Activated CD4-positive, alpha-beta memory T cell treated with anti-CD3 and anti-CD28 coated beads for 36 hours (primary cell): Measurements from ENCODE around the gene TC2N. TPM values are rescaled to one million over a fixed set of nuclear protein-coding genes. Genes with fewer than 3 reads are reported as not detected.
"Not testable (repeated sequence)": the region's sequence is repeated elsewhere in the genome, so short reads cannot be mapped to it uniquely, and the experiment has no call there.

ENCODE experiments used
- CTCF ChIA-PET: fragments of 350-600 bp; sonication (Branson Sonifier 250); formaldehyde crosslinking; loops from one replicate; lab custom pipeline; 2021; ENCODE audit warnings: antibody characterized with exemption, inconsistent platforms; lab: Charles Lee
- POLR2A ChIA-PET: fragments of 350-600 bp; sonication (Branson Sonifier 250); formaldehyde crosslinking; loops from one replicate; lab custom pipeline; 2021; ENCODE audit warnings: antibody characterized with exemption; lab: Charles Lee
- DNase-seq: peaks from one replicate; pipeline ENCODE4 v3.0.0-alpha.2; 2020
- H3K27ac Mint-ChIP-seq: one replicate; pipeline ENCODE4 v1.8.0; 2021; ENCODE audit warnings: mixed read lengths
- H3K27me3 Mint-ChIP-seq: one replicate; pipeline ENCODE4 v1.8.0; 2021; ENCODE audit warnings: mixed read lengths
- H3K36me3 Mint-ChIP-seq: one replicate; pipeline ENCODE4 v1.8.0; 2021; ENCODE audit warnings: mixed read lengths
- H3K4me1 Mint-ChIP-seq: one replicate; pipeline ENCODE4 v1.8.0; 2021; ENCODE audit warnings: low read depth, mixed read lengths
- H3K4me3 Mint-ChIP-seq: one replicate; pipeline ENCODE4 v1.8.0; 2021; ENCODE audit warnings: mild to moderate bottlenecking, mixed read lengths
- H3K9me3 Mint-ChIP-seq: one replicate; pipeline ENCODE4 v1.8.0; 2021; ENCODE audit warnings: mixed read lengths
- intact Hi-C: fragments of 100-400 bp; cut with micrococcal nuclease; formaldehyde crosslinking; loops from one replicate; pipeline ENCODE4 v1.15.1; 2023
- total RNA-seq, 2 experiments: library from RNA; stranded (reverse); gene quantifications; one replicate each; pipeline ENCODE4 v1.2.3, GENCODE V29; 2021

Gene TC2N
- total RNA-seq, 2 experiments from 2014 or later: 44.9 to 46.6 TPM

DNA sequence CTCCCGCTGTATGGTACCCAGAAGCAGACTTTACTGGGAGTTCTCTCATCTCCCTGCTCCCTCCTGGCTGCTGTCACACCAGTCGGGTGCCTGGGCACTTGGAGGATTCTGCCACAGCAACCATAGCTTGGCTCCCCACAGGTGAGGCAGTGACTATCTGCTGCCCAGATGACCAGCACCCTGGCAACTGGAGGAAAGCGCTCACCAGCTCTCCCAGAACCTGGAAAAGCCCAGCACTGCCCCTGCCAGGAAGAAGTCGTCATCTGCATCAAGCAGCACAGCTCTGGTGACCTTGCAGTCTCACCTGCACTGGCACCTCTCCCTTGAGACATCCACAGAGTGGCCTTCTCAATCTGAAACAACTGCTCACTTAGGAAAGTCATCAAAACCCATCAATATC is 31.9 kb upstream of the TC2N start:
- intact Hi-C loops: loop anchor here (5.0 kb wide), 1 partner anchor 247 kb away; no protein-coding TSS in a partner anchor
- Mint-ChIP-seq H3K4me3 (no peak overlapping the region), H3K27me3 (no peaks in the 10 kb centered on the region), H3K4me1 (peaks cover 3% of the 10 kb centered on the region), H3K27ac (no peak overlapping the region), H3K9me3 (no peaks in the 10 kb centered on the region), H3K36me3 (no peaks in the 10 kb centered on the region)
- peak; percentile 50 for DNase-seq
- CTCF ChIA-PET: interaction anchor here (0.6 to 2.2 kb wide), 7 partner anchors 8 to 249 kb away, joined by 3 to 13 read pairs (median 3); no protein-coding TSS in a partner anchor
- POLR2A ChIA-PET: no interaction called here

DNA sequence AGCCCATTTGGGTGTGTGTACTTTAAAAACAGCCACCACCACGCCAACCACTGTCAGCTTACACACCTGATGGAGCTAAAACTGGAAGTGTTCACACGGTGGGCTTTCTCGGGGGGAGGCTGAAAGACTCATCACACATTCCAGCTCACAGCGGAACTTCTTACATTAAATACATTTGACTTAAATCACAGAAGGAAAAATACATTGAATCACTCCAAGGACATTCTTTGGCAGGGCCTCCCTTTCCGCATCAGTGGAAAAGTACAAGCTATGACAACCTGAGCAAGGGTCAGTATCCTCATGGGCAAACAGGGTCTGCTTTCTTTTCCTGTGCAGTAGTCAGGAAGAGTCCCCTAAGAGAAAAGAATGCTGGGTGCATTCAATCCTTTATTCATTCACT is 31.0 kb upstream of the TC2N start:
- H3K4me1 Mint-ChIP-seq: peaks cover 8% of the 10 kb centered on the region
- no peak overlapping the region for H3K27ac Mint-ChIP-seq
- ChIA-PET POLR2A (no interaction called here), CTCF (interaction anchor here (1.1 to 2.2 kb wide), 5 partner anchors 8 to 249 kb away, joined by 3 to 13 read pairs (median 4); no protein-coding TSS in a partner anchor)
- no peaks in the 10 kb centered on the region for H3K36me3 Mint-ChIP-seq
- no peaks in the 10 kb centered on the region for H3K27me3 Mint-ChIP-seq
- H3K9me3 Mint-ChIP-seq: no peaks in the 10 kb centered on the region
- no peak for DNase-seq
- intact Hi-C loops: loop anchor here (5.0 kb wide), 1 partner anchor 246 kb away; no protein-coding TSS in a partner anchor
- no peak overlapping the region for H3K4me3 Mint-ChIP-seq

DNA sequence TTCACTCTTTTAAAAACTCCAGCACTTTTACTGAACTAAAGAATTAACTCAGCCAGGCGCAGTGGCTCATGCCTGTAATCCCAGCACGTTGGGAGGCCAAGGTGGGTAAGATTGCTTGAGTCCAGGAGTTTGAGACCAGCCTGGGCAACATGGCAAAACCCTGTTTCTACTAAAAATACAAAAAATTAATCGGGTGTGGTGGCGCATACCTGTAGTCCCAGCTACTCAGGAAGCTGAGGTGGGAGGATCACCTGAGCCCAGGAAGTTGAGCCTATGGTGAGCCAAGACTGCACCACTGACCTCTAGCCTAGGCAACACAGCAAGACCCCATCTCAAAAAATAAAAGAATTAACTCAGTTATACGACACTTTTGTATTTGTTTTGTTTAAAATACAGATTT is 30.4 kb upstream of the TC2N start:
- H3K27me3 Mint-ChIP-seq, POLR2A ChIA-PET, H3K27ac Mint-ChIP-seq, H3K9me3 Mint-ChIP-seq, DNase-seq, H3K36me3 Mint-ChIP-seq, H3K4me3 Mint-ChIP-seq: not testable (repeated sequence)
- intact Hi-C loops: loop anchor here (5.0 kb wide), 1 partner anchor 245 kb away; no protein-coding TSS in a partner anchor
- H3K4me1 Mint-ChIP-seq: peaks cover 14% of the 10 kb centered on the region
- CTCF ChIA-PET: interaction anchor here (1.1 to 1.3 kb wide), 2 partner anchors 35 to 38 kb away, joined by 3 to 4 read pairs; no protein-coding TSS in a partner anchor

DNA sequence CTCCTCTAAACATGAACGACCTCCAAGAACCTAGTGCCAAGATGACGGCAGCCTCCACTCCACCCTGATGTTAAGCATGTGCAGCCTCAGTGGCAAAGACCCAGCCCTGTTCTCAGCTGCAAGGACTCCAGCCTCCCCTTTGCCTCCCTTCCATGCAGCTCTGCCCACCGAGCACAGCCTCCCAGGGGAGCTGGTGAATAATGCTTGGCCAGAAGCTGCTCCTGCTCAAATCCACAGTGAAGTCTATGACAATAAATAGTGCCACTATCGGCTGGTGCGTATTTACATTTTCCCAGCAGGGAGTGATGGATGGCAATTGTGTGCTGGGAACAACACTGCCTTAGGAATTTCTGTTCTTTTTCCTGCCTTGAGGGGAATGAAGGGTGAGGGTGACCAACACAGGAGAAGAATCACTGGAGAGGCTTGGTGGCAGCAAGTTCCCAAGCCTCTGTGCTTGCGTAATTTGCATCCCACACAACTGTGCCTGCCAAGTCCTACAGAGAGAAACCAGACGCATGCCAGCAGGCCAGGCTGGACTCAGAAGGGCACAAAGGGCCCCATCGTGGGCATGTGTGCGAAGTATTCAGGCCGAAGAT is 29.9 kb upstream of the TC2N start:
- no peaks in the 10 kb centered on the region for H3K36me3 Mint-ChIP-seq
- peaks cover 16% of the 10 kb centered on the region for H3K4me1 Mint-ChIP-seq
- ChIA-PET CTCF (interaction anchor here (0.9 to 1.3 kb wide), 2 partner anchors 23 to 35 kb away, joined by 3 read pairs; no protein-coding TSS in a partner anchor), POLR2A (no interaction called here)
- H3K27ac Mint-ChIP-seq: no peak overlapping the region
- no peaks in the 10 kb centered on the region for H3K9me3 Mint-ChIP-seq
- no peaks in the 10 kb centered on the region for H3K27me3 Mint-ChIP-seq
- H3K4me3 Mint-ChIP-seq: no peak overlapping the region
- intact Hi-C loops: loop anchor here (5.0 kb wide), 1 partner anchor 245 kb away; no protein-coding TSS in a partner anchor
- no peak for DNase-seq

DNA sequence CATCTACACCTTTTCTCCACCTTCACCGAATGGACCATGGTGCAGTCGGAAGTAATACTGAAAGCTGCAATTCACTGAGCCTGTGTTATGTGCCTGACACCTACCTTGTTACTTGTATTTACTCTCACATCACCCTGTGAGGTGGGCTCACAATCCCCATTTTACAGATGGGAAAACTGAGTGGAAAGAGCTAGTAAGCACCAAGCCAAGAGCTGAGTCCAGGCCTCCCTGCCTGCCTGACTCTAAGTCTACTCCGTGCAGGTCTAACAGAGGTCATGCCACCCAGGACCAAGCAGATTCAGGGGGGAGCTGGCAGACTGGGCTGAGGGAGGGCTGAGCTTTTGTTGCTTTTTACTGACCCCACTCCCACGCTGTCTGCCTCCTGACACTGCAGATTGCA is 29.1 kb upstream of the TC2N start:
- no peak for DNase-seq
- intact Hi-C loops: loop anchor here (5.0 kb wide), 1 partner anchor 244 kb away; no protein-coding TSS in a partner anchor
- no peak overlapping the region for H3K4me3 Mint-ChIP-seq
- no peaks in the 10 kb centered on the region for H3K36me3 Mint-ChIP-seq
- peaks cover 22% of the 10 kb centered on the region for H3K4me1 Mint-ChIP-seq
- H3K27ac Mint-ChIP-seq: no peak overlapping the region
- ChIA-PET CTCF (interaction anchor here (0.9 kb wide), 1 partner anchor 22 kb away, joined by 3 read pairs; no protein-coding TSS in a partner anchor), POLR2A (no interaction called here)
- no peaks in the 10 kb centered on the region for H3K9me3 Mint-ChIP-seq
- no peaks in the 10 kb centered on the region for H3K27me3 Mint-ChIP-seq

DNA sequence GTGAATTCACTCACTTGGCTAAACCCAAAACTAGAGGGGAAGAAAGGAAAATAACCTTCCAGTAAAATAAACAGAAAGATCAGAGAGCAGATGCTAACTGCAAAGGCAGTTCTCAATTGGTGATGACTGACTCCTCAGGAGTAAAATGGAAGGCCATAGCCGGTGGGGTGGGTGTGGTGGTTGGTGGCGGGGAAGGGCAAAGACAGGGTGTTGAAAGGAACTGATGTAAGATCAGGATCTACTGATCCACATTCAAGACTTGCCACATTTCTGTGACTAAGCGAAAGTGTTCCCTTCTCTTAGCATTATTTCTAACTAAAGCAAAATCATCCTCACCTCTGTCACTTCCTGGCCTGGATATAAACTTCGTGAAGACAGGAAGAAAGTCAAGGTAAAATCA is 26.3 kb upstream of the TC2N start:
- CTCF ChIA-PET: interaction anchor here (0.7 to 1.3 kb wide), 7 partner anchors 17 to 383 kb away, joined by 3 to 6 read pairs (median 3); no protein-coding TSS in a partner anchor
- H3K27ac Mint-ChIP-seq: peak overlapping the region; percentile 81
- intact Hi-C loops: loop anchor here (1.0 kb wide), 1 partner anchor 20 kb away; no protein-coding TSS in a partner anchor
- POLR2A ChIA-PET: interaction anchor here (0.7 kb wide), 1 partner anchor 20 kb away, joined by 3 read pairs; no protein-coding TSS in a partner anchor
- no peaks in the 10 kb centered on the region for H3K9me3 Mint-ChIP-seq
- peak overlapping the region; percentile 20 for H3K4me3 Mint-ChIP-seq
- H3K36me3 Mint-ChIP-seq: no peaks in the 10 kb centered on the region
- no peaks in the 10 kb centered on the region for H3K27me3 Mint-ChIP-seq
- peak; percentile 76 for DNase-seq
- peaks cover 46% of the 10 kb centered on the region for H3K4me1 Mint-ChIP-seq

DNA sequence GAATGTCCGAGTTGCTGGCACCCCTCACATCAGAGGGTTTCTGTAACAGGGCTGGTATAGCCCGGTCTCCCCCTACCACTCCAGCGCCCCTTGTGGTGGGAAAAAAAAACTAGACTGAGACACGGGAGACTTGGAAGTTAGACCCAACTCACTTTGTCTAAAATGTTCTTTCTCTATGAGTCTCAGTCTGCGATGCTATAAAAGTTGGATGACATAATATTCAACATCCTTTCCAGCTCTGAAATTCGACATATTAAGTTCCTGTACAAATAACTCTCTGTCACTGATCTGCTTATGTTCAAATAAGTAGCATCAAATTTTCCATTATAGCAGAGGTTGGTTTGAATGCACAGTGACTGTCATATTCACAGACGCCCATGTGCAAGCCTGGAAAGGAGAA is 25.7 kb upstream of the TC2N start:
- no peak overlapping the region for H3K4me3 Mint-ChIP-seq
- intact Hi-C loops: loop anchor here (1.0 kb wide), 1 partner anchor 20 kb away; no protein-coding TSS in a partner anchor
- POLR2A ChIA-PET: no interaction called here
- peak; percentile 52 for DNase-seq
- H3K27ac Mint-ChIP-seq: peak overlapping the region; percentile 81
- H3K9me3 Mint-ChIP-seq: no peaks in the 10 kb centered on the region
- peaks cover 48% of the 10 kb centered on the region for H3K4me1 Mint-ChIP-seq
- no peaks in the 10 kb centered on the region for H3K27me3 Mint-ChIP-seq
- no peaks in the 10 kb centered on the region for H3K36me3 Mint-ChIP-seq
- CTCF ChIA-PET: interaction anchor here (0.6 to 1.3 kb wide), 10 partner anchors 18 to 384 kb away, joined by 3 to 6 read pairs (median 3); no protein-coding TSS in a partner anchor

DNA sequence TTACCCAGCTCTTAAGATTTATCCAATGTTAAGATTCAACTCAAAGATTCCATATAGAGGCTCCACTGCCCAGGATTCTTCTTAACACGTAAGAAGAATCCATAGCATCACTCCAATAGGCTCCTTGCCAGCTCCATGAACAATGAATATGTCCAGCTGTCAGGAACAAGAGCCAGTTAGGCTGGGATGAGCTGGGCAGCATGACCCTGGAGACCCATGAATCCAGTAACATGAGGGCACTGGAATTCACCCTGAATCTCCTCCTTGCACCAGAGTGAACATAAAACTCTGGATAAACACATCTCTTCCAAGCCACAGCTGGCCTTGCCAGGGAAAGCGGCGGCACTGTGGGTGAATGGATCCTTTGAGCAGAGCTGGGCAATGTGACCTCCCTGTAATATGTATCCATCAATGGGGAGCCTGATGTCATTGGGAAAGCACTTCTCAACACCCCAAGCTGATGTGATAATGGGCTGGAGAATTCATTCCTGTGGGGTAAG is 24.4 kb upstream of the TC2N start:
- CTCF ChIA-PET: interaction anchor here (0.6 to 1.4 kb wide), 8 partner anchors 7 to 380 kb away, joined by 3 to 6 read pairs (median 4); partner anchors contain the start of gene TC2N
- Mint-ChIP-seq H3K4me1 (peaks cover 48% of the 10 kb centered on the region), H3K9me3 (no peaks in the 10 kb centered on the region), H3K4me3 (no peak overlapping the region), H3K27me3 (no peaks in the 10 kb centered on the region), H3K27ac (no peak overlapping the region), H3K36me3 (no peaks in the 10 kb centered on the region)
- intact Hi-C loops: no loop called here
- POLR2A ChIA-PET: no interaction called here
- no peak for DNase-seq

DNA sequence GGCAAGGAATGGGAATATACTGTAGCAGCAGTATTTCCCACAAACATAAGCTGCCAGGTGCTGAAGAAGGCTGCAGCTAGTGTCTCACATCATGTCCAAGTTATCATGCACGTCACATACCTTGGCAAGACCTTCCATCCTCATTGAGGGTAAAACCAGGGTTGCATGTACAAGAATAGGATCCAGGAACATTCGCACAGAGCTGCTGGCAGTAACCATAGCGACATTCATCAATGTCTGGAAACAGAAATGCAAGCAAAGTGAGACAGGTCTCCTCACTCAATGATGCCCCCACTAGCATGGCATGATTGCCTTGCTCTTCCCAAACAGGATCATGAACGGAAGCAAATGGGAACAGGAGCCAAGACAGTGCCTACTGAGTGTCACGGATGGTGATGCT is 23.8 kb upstream of the TC2N start:
- ChIA-PET CTCF (interaction anchor here (1.0 to 1.4 kb wide), 5 partner anchors 8 to 379 kb away, joined by 3 to 6 read pairs (median 4); no protein-coding TSS in a partner anchor), POLR2A (interaction anchor here (0.9 kb wide), 1 partner anchor 21 kb away, joined by 3 read pairs; no protein-coding TSS in a partner anchor)
- Mint-ChIP-seq H3K4me3 (no peak overlapping the region), H3K27me3 (no peaks in the 10 kb centered on the region), H3K9me3 (no peaks in the 10 kb centered on the region), H3K4me1 (peaks cover 48% of the 10 kb centered on the region), H3K36me3 (no peaks in the 10 kb centered on the region), H3K27ac (no peak overlapping the region)
- intact Hi-C loops: no loop called here
- no peak for DNase-seq

DNA sequence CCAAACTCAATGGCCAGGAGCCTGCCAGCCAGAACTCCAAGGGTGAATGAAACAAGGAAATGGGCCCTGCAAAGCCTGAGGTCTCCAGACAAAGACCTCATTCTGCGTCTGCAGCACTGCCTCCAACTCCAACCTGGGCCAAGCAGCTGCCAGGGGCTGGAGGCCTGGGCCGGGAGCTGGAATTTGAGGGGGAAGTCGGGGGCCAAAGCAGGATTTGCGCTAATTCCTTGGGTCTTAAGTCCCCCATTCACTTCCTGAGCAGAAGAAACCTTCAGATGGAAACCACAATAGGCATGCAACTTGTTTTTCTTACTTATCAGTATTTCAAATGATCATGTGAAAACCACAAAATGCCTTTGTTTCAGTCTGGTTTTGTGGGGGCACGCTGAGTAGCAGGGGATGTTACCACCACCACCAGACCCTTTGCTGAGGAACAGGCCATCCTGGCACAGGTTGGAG is 23.0 kb upstream of the TC2N start:
- H3K27me3 Mint-ChIP-seq: no peaks in the 10 kb centered on the region
- no peak for DNase-seq
- ChIA-PET POLR2A (interaction anchor here (0.5 to 0.9 kb wide), 2 partner anchors 21 to 478 kb away, joined by 3 read pairs; no protein-coding TSS in a partner anchor), CTCF (interaction anchor here (1.2 to 1.4 kb wide), 2 partner anchors 9 to 240 kb away, joined by 4 to 6 read pairs; no protein-coding TSS in a partner anchor)
- no peaks in the 10 kb centered on the region for H3K9me3 Mint-ChIP-seq
- peak overlapping the region; percentile 42 for H3K27ac Mint-ChIP-seq
- H3K4me3 Mint-ChIP-seq: no peak overlapping the region
- H3K36me3 Mint-ChIP-seq: no peaks in the 10 kb centered on the region
- H3K4me1 Mint-ChIP-seq: peaks cover 46% of the 10 kb centered on the region
- intact Hi-C loops: no loop called here

DNA sequence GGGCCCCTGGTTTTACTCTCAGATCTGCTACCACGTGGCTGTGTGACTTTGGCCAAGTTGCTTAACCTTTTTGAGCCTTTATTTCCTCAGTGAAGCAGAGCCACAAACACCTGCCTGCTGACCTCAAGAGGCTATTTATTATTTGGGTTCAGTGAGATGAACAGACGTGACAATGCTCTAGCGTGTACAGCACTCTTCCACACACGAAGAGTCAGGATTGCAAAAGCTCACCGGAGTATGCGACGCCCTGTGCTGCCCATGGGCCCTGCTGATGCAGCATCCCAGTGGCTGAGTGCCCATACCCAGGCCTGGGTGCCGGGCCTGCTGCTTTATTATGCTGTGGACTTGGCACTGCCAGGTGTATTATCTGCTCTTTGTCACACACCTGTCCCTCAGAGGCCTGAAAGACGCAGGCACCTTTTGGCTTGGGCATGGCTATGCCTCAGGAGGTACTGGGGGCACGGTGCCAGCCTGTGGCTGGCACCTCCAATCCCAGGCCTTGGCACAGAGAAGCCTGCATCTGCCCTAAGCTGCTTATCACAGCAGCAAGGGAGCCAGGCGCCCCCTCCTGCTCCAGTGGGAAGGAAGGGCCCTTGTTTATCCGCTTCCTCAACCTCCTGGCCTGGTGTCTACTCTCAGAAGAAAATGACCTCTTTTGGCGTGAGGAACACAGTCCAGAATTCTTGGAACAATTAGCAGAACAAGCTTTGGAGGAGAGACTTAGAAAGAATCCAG is 22.3 kb upstream of the TC2N start:
- no peak for DNase-seq
- ChIA-PET CTCF (interaction anchor here (1.2 kb wide), 1 partner anchor 240 kb away, joined by 6 read pairs; no protein-coding TSS in a partner anchor), POLR2A (no interaction called here)
- H3K27me3 Mint-ChIP-seq: no peaks in the 10 kb centered on the region
- H3K4me1 Mint-ChIP-seq: peaks cover 46% of the 10 kb centered on the region
- no peak overlapping the region for H3K27ac Mint-ChIP-seq
- H3K4me3 Mint-ChIP-seq: no peak overlapping the region
- H3K36me3 Mint-ChIP-seq: no peaks in the 10 kb centered on the region
- no peaks in the 10 kb centered on the region for H3K9me3 Mint-ChIP-seq
- intact Hi-C loops: no loop called here
